Left renal pelvis (tissue), 4 donors: ENCODE data around the gene ATG7. TPM values are rescaled to one million over a fixed set of nuclear protein-coding genes. Genes with fewer than 3 reads are reported as not detected.
"Not testable (repeated sequence)": the region's sequence is repeated elsewhere in the genome, so short reads cannot be mapped to it uniquely, and the experiment has no call there.

ENCODE experiments used
- DNase-seq, 4 donors: peaks; one replicate each; pipeline ENCODE4 v3.0.0-alpha.2; 2013; ENCODE audit warnings: low read depth in 4 of 4, low spot score in 3 of 4
- polyA plus RNA-seq, 4 donors: library from polyadenylated mRNA; unstranded; fragments of 120-200 nt; gene quantifications; one replicate each; pipeline ENCODE4 v1.2.1, GENCODE V29; 2013; ENCODE audit not compliant: insufficient read length in 4 of 4

ATG7 gene
- polyA plus RNA-seq, 4 donors: 23.5 to 26.3 (median 25.4) TPM

GRCh38 chr3:11382146-11382745 is 110.0 kb downstream of the ATG7 start:
- DNase-seq: no peak

- no peak for DNase-seq
Measured at GRCh38 chr3:11384074-11384473, 111.9 kb downstream of the ATG7 start.

- no peak for DNase-seq
Measured at GRCh38 chr3:11385326-11385725, 113.1 kb downstream of the ATG7 start.

GRCh38 chr3:11385891-11386290 is 113.7 kb downstream of the ATG7 start:
- no peak for DNase-seq

- DNase-seq: no peak
Measured at GRCh38 chr3:11386465-11387113, 114.4 kb downstream of the ATG7 start.

GRCh38 chr3:11389386-11390268 is 117.4 kb downstream of the ATG7 start:
- no peak for DNase-seq

- no peak for DNase-seq
Measured at GRCh38 chr3:11390411-11391131, 118.4 kb downstream of the ATG7 start.

- DNase-seq: no peak
Measured at GRCh38 chr3:11391174-11391879, 119.1 kb downstream of the ATG7 start.

- DNase-seq: no peak
Measured at GRCh38 chr3:11392014-11392859, 120.0 kb downstream of the ATG7 start.

GRCh38 chr3:11392860-11393114 is 120.6 kb downstream of the ATG7 start:
- DNase-seq: no peak

GRCh38 chr3:11393401-11393800 is 121.2 kb downstream of the ATG7 start:
- DNase-seq: no peak

- DNase-seq: no peak
Measured at GRCh38 chr3:11394392-11394791, 122.2 kb downstream of the ATG7 start.

GRCh38 chr3:11400213-11400612 is 128.0 kb downstream of the ATG7 start:
- DNase-seq: no peak

- DNase-seq: no peak
Measured at GRCh38 chr3:11401434-11401833, 129.2 kb downstream of the ATG7 start.

GRCh38 chr3:11405323-11405722 is 133.1 kb downstream of the ATG7 start:
- DNase-seq: no peak

- DNase-seq: no peak
Measured at GRCh38 chr3:11407644-11408043, 135.4 kb downstream of the ATG7 start.

- not testable (repeated sequence) for DNase-seq
Measured at GRCh38 chr3:11408324-11408859, 136.2 kb downstream of the ATG7 start.

- no peak for DNase-seq
Measured at GRCh38 chr3:11410564-11410963, 138.4 kb downstream of the ATG7 start.

GRCh38 chr3:11411956-11412355 is 139.8 kb downstream of the ATG7 start:
- no peak for DNase-seq
